Measurements from ENCODE around the gene FOXO1.

FOXO1 gene

DNA sequence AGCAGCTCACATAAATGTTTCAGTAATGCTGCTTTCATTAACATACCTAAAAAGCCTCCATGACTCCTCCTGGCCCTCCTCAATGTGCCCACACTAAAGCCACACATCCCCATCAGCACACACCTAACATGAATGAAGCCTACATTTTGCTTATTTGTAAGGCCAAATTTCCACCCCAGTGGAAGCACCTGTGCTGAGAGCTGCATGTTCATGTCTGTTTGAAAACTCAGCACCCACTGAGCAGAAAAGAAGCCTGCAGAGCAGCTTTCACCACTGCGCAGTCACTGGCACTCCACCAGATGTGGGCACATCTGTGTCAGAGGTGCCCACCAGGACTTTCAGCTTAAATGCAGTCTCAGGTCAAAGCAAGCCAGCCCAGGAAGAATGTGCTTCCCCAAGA lies 93.5 kb downstream of the FOXO1 start:
- no peak for DNase-seq

DNA sequence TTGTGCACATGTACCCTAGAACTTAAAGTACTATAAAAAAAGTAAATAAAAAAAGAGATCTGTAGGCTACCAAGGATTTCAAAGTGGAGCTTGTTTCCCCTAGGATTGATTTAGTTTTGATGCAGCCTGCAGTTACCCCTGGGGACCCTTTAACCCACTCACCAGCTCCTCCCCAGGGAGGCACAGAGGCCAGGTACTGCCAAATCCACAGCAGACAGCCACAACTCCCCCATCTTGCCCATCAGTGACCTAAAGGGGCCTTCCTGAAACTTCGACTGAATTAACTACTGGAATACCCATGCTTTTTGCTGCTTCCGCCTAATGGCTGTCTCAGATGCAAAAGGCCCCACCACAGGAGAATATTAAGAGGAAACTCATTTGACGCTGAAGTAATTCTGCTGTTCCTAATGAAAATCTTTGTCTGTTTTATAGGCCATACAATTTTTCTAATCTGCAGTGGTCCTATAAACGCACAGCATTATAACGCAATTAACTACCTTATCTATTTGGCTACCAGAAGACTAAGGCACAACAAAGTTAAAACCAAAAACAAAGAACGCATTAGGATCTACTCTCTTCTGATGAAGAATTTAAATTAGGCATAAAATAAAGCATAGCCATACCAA lies 95.0 kb downstream of the FOXO1 start:
- DNase-seq: no peak

DNA sequence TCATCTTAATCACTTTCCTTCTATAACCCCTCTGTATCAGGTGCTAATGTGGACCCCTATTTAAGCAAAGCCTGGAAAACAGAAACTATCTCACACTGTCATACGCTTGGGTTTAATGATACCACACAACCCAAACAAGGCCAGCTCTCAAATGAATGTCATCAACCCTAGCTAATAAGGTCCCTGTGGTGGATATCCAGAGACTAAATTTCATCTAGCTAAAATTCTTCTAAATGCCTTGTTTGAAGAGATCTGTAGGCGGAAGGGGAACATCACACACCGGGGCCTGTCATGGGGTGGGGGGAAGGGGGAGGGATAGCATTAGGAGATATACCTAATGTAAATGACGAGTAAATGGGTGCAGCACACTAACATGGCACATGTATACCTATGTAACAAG lies 95.5 kb downstream of the FOXO1 start:
- no peak for DNase-seq

- no peak for DNase-seq
Measured at GRCh38 chr13:40569024-40569350, 97.5 kb downstream of the FOXO1 start.

DNA sequence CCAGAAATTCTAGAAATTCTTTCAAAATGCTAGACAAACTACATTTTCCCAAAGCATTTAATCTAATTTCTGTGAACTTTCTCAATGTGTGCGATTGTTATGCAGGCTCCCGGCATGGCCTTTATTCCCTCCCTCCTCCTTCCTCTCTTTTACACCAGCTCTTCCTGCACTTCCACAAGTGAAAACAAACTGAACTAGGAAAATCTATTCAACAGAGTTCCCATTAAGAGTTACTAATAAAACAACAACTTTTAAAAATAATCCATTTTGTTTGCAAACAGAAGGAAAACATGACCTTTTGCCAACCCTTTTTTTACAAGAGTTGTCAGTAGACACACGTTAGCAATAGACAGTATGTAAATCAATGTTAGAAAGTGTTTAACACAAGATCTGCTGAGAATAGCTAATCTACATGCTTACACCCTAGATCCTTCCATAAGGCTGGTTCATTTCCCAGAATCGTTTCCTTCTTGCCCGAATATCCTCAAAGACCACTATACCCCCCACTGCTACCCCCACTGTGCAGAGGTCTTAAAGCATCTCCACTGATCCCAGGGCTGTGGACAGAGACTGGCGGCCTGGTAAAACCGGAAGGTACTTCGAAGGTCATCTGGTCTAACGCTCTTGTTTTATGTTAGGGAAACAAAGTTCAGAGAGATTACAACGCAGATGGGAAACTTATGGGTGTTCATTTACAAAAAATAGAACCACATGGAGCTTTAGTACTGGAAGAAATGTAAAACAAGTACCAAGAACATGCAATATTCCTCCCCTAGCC lies 98.0 kb downstream of the FOXO1 start:
- no peak for DNase-seq

DNA sequence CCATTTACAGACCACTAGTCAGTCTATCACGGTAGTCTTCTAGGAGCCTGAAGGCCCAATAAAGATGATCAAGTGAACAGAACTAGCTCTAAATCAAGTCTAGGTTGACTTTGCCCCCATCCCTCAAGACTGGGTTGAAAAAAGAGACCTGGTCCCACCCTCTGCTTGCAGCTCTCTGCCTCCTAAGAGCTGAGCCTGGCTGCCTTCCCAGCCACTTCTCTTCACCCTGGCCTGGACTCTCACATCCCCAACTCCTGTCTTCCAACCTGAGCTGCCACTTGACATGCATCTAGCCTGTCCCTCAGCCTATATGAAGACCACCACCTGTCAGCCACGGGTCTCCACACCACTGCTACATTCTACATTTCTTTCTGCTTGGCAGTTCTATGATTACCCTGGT lies 99.6 kb downstream of the FOXO1 start:
- no peak for DNase-seq

GRCh38 chr13:40565282-40566148 lies 100.9 kb downstream of the FOXO1 start:
- DNase-seq: no peak

DNA sequence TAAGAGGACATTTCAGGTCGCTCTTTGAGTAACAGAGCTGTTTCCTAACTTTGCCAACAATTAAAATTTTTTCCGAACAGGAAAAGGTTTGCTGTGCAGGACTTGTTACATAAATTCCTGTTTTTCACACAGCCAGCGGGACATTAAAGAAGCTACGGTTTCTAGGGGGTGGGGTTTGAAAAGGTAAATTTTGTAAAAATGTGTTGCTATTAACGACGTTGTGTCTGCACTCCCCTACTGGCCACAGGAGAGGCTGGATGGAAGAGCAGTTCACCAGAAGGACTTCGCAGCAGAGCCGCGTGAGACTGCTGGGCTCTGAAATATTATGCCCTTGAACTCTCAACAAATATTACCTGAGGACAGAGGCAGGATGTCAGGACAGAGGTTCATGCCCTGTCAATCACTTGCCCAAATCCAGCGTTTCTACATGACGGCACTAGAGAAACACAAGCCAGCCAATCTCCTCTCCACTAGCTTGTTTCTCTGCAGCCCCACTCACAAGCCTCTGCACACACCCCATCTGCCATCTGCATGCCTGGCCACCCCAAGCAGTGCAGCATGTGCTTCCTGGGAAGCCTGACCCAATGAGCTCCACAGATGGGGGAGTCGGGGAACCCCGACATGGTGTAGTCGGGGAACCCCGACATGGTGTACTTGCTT lies 102.0 kb downstream of the FOXO1 start:
- no peak for DNase-seq

DNA sequence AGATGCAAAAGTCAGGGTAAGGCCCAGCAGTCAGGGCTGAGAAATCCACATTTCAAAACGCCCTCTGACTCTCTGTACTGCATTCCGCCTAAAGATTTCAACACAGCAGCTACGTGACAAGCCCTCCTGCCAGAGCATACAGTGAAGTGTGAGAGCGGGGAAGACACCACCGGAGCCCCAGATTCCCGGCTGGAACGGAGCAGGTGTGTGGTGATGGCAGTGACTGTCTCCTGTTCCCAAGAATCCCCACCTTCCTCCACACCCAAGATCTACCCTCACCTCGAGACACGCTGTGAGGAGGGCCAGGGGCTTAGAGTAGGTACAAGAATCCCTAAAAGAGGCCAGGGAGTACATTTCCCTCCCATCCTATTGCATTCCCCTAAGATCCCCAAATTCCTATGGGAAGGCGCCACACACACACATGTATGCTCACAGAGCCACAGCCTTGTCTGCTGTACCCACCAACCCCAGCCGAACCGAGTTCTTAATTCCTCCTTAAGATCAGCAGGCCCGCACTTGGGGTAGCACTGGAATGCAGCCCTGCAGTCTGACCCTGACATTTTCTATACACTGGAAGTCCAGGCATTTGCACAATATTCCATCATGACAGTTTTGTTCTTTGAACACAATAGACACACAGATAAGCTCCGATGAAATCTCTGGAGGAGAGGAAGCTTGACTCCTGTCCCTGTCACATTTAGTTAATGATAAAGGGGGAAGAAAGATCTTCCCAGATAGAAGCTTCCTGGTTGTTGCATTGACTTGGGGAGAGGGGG lies 102.9 kb downstream of the FOXO1 start:
- no peak for DNase-seq

GRCh38 chr13:40562975-40563349 lies 103.5 kb downstream of the FOXO1 start:
- no peak for DNase-seq

GRCh38 chr13:40559915-40560314 lies 106.5 kb downstream of the FOXO1 start:
- no peak for DNase-seq

DNA sequence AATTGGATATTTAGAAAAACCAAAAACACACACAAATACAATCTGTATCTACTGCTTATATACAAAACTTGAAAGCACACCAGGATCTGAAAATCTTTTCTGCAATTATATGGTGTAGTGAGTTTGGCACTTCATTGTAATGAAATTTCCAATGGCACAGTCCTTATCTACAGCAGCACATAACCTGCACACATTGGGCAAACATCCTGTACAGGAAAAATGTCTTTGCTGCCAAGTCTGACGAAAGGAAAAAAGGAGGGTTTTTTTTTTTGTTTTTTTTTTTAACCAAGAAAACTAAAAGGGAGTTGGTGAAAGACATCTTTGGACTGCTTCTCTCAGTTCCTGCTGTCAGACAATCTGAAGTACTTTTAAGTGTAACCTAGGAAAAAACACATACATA lies 107.8 kb downstream of the FOXO1 start:
- no peak for DNase-seq

DNA sequence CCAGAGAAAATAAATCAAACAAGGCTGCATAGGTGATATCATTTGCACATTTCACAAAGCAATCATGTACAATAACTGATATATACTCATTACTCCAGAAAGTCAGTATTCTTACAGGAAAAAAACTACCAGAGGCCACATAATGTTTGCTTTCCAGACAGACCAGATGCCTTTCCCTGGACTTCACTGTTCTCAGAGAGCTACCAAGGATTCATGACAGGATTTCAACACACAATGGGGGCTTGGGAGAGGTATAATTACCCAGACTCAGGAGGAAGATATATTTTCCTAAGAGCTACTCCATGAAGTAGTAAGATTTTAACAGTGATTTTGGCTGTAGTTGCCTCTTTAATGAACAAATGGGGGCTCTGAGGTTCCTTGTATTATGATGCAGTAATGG lies 110.0 kb downstream of the FOXO1 start:
- DNase-seq: no peak

DNA sequence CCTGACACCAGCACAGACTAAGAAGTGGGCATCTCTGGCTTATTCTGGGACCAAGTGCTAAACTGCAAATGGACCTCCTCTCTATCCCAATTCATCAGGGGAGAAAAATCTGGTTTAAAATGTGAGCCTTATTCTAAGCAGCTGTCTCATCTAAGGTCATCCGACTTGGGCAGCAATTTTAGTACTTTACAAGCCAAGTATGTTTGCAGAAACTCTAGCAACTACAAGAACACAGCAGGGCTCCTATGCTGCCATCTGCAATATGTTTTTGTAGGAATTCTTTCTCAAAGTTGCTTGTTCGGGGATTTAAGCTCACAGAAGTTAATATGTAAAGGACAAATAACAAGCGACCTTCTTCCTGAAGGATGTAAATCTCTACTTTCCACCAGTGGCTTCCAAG lies 113.1 kb downstream of the FOXO1 start:
- no peak for DNase-seq

GRCh38 chr13:40552895-40553294 lies 113.5 kb downstream of the FOXO1 start:
- no peak for DNase-seq

DNA sequence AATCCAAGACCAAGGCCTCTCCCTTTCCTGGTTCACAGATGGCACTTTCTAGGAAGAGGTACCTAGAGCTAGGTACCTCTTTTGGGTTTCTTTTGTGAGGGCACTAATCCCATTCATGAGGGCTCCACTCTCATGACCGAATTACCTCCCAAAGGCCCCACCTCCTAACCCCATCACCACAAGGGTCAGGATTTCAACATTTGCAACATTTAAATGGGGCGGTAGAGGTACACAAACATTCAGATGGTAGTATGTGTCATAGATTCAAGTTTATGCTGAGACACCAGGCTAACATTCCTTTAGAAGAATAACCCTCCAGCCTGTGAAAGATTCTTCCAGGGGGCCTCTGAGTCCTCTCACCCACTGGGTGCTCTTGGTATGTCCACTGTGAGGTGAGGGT lies 116.3 kb downstream of the FOXO1 start:
- DNase-seq: no peak

DNA sequence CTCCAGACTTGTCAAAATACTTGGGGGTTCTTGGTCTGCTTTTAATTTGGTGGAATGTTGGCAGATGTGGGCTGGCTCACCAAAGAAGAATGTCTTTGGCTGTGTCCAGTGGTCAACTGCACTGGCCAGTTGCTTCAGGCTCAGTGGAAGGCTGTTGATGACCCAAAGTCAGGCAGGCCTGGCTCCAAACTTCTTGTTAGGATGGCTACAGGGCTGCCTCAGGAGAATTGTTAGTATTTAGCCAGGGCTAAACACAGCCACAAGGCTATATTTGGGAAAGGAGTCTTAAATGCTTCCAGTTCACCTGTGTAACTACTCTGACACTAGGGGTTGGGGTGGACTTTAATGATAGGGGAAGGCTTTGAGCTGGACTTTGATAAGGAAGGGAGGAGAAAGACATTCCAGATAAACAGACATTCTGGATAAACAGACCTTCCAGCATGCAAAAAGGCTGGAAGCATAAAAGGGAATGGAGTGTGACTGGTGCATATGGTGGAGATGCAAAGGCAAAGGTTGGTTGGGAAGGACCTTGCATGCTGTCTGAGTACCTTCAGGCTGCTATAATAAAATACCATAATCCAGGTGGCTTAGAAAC lies 116.8 kb downstream of the FOXO1 start:
- DNase-seq: no peak

DNA sequence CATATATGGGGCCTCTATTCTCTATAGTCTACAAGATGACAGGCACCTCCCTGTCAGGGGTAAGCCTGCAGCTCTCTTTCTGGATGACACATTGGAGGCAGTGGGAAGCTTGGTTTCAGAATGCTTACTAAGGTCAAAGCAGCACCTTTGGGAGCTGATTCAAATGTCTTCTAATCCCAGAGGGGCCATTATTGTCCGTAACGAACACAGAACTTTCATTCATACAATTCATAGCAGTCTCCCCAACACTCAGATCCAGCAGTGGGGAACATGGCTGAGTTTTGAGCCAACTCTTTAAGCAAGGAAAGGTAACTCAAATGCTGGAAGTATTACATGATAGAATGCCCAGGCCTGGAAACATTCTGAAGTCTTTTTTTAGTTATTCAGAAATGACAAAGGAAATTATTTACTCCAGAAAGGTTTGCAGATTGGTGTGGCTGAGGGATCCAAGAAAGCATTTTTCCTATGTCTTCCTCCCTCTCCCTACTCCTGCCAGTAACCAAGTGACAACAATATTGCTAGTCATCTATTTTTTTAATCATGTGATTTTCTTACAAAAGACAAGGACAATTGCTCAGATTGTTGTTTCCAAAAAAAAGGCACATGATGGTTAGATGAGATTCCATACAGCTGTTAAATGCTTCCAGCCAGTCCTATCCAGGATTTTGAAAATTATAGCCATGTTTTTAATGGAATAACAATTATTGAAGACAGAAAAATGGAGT lies 118.7 kb downstream of the FOXO1 start:
- DNase-seq: no peak

GRCh38 chr13:40546047-40546446 lies 120.4 kb downstream of the FOXO1 start:
- no peak for DNase-seq

- DNase-seq: no peak
Measured at GRCh38 chr13:40540328-40541044, 126.0 kb downstream of the FOXO1 start.

Measured in GOT3 (cell line).